ENCODE results near the gene EIF5A2.
"Not testable (repeated sequence)": the region's sequence is repeated elsewhere in the genome, so short reads cannot be mapped to it uniquely, and the experiment has no call there.

The EIF5A2 gene

GRCh38 chr3:170896333-170896732, 12.1 kb downstream of the EIF5A2 start:
- not testable (repeated sequence) for DNase-seq

- no peak for DNase-seq
Measured at GRCh38 chr3:170893895-170894294, 14.5 kb downstream of the EIF5A2 start.

DNA sequence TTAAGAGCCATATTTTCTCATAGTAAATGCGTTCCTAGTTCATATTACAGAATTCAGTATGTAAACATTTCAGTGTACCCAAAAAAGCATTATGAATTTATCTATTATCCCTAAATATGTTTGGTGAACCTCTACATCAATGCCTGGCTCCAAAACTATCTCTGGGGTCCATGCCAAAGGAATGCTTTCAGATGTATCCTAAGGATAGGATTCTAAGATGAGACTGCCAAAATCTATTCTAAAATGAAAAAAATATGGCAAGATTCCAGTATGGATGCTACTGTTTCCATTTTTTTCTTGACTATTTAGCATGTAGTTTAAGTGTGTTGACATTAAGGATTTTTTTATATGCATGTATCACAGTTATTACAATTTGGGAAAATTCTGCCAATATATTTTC, 18.8 kb downstream of the EIF5A2 start:
- no peak for DNase-seq

GRCh38 chr3:170889132-170889531, 19.3 kb downstream of the EIF5A2 start:
- DNase-seq: peak in 1 of 2 experiments; percentile 9

DNA sequence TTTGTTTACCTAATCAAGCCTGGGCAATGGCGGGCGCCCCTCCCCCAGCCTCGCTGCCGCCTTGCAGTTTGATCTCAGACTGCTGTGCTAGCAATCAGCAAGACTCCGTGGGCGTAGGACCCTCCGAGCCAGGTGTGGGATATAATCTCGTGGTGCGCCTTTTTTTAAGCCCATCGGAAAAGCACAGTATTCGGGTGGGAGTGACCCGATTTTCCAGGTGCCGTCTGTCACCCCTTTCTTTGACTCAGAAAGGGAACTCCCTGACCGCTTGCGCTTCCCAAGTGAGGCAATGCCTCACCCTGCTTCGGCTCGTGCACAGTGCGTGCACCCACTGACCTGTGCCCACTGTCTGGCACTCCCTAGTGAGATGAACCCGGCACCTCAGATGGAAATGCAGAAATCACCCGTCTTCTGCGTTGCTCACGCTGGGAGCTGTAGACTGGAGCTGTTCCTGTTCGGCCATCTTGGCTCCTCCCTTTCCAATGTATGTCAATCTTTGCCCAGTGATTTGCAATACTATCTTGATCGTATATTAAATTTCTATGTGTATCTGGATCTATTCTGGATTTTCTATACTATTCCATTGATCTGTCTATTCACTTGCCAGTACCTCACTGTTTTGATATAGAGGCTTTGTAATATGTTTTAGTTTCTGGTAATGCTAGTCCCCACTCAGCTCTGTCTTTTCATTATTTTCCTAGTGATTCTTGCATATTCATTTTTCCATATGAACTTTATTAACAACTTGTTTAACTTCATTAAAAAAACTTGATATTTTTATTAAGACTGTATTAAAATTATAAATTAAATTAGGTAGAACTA, 24.1 kb downstream of the EIF5A2 start:
- not testable (repeated sequence) for DNase-seq

GRCh38 chr3:170878688-170879087, 29.7 kb downstream of the EIF5A2 start:
- not testable (repeated sequence) for DNase-seq

GRCh38 chr3:170877311-170877710, 31.1 kb downstream of the EIF5A2 start:
- not testable (repeated sequence) for DNase-seq

- DNase-seq: no peak
Measured at GRCh38 chr3:170876537-170876936, 31.9 kb downstream of the EIF5A2 start.

GRCh38 chr3:170869645-170870593, 38.5 kb downstream of the EIF5A2 start, which contains the start of gene RPL22L1:
TSS of gene RPL22L1 (minus strand) at chr3:170870195. CDS start at chr3:170870167, 28 bp downstream.
- DNase-seq: no peak

- DNase-seq: no peak
Measured at GRCh38 chr3:170869239-170869590, 39.2 kb downstream of the EIF5A2 start.

GRCh38 chr3:170868577-170869238, 39.7 kb downstream of the EIF5A2 start:
- no peak for DNase-seq

DNA sequence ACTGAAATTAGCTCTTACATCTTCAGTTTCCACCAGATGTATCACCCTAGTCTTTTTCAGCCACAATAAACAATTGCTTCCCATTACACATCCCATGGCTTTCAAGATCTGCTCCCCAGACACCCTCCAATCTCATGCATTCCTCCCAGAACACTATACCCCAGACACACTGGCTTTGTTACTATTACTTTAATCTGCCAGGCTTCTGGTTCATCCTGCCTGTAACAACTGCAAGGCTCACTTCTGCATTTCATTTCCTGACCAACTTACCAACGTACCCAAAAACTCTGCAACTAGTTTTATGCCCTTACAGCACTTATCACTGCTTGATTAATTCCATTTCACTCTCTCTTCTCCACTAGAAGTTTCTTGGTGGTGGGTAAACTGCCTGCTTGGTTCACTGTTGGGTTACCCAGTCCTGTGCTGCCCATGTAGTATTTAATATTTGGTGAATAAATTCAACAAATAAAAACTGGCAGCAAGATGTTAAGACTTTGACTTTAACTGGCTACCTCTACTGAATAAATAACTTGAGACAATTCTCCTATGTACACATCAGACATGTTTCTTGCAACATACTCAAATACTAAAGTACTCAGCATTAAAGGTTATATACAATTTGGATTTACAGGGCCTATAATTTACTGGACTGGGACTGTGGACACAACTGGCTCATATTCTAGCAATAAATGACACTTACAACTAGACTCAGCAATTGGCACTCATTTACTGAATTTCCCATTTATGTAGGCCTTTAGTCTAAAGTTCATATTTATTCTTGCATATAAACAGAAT, 41.1 kb downstream of the EIF5A2 start:
- no peak for DNase-seq

DNA sequence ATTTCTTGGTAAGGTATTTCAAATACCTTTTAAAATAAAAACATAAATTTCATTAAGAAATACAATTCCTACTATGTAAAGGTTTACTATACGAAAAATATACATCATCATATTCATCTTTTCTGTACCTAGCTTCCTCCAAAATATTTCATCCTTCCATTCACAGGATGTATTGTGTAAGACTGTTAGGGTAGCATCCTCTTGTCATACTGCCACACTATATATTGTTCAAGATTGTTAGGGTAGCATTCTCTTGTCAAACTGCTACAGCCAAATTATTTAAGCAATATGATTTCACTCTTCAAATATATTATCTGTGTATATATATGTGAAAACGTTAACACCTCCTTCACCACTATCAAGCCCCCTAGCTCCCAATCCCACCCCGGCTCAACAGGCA, 41.9 kb downstream of the EIF5A2 start:
- DNase-seq: no peak

GRCh38 chr3:170865209-170866094, 43.0 kb downstream of the EIF5A2 start:
- no peak for DNase-seq

DNA sequence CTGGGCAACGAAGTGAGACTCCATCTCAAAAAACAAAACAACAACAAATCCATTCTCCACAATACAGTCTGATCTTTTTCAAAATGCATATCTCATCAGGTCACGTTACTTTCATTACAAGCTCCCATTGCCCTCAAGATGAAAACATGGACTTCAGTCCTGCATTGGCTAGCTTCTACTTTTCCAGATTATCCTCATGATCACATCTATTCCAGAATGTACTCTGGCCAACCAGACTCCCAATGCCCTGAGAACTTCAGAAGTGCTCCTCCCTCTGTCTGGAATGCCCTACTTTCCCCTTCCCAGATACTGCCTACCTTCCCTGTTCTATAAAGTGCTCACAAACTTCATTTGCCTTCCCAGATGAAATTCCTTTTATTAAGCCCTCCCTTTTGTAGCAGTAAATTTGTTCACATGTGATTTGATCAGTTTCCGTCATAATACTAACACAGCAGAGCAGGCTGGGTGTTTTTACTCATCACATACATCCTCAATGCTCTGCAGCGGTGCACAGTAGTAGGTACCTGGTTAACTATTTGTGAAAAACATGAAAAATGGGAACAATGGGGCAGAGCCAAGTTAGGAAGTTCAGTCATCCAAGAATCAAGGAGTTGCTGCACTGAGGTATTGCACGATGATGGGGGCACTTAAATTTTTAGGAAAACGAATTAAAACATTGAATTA, 43.8 kb downstream of the EIF5A2 start:
- DNase-seq: no peak

GRCh38 chr3:170863816-170864215, 44.6 kb downstream of the EIF5A2 start:
- no peak for DNase-seq

DNA sequence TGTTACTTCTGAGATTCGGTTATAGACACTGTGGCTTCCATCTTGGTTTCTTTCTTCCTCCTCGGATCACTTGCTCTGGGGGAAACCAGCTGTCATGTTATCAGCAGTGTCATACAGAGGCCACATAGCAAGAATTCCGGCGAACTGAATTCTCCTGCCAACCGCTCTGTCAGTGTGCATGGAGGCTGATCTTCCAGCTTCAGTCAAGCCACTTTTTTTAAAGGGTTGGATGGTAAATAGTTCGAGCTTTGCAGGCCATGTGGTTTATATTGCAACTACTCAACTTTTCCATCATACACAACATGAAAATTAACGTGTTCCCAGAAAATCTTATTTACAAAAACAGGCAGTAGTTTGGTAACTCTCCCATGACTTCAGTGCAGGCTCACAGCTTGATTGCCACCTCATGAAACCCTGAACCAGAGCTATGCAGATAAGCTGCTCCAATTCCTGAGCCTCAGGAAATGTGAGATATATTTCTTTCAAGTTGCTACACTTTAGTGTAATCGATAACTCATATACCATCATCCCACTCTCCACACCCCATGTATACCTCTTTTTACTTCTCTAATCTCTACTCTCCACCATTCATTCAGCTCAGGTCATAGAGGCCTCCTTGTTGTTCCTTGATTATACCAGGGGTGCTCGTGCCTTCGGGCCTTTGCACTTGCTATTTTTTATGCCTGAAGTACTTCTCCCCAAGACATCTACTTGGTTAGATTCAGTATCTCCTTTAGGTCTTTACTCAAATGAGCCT, 45.6 kb downstream of the EIF5A2 start:
- no peak for DNase-seq

DNA sequence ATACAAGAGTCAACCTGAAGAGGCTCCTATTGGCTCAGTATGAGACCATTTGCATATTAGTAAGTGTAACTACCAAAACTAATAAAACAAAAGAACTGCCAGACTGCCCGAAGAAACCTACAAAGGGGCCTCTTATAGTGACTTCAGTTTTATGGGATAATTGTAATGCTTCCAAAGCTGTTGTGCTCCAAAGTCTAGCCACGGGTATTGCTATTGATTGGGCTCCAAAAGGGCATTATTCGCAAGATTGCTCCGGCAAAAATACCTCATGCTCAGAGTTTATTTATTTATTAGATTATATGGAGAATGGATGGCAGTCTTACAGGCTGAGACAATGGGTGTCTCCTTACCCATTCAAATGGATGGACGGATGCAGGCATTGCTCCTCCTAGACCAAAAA, 49.8 kb downstream of the EIF5A2 start:
- DNase-seq: no peak

DNA sequence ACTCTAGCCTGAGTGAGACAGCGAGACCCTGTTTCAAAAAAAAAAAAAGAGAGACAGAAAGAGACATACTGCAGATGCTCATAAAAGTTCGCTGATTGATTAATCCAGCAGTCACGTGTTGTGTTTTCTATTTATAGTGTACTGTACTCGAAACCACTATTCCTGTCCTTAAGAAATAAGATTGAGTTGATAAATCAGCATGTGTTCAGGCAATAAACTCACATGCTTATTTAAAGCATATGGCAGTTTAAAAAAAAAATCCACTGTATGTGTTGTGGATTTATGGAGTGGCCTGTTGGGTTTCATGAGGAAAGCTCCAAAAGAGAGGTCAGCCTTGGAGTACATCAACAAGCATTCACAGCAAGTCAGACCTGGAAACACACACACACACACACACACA, 56.1 kb downstream of the EIF5A2 start:
- peak in 1 of 2 experiments; percentile 22 for DNase-seq
